HL-60 (cell line): ENCODE results near the gene DGKI.

Experiments
- DNase-seq, 2 experiments: peaks; one replicate each; pipeline ENCODE4 v3.0.0-alpha.2; 2010 to 2020; ENCODE audit warnings: low read depth in 1 of 2, low spot score in 1 of 2
- H3K27ac ChIP-seq: fragments of 250-450 bp; sonication (Bioruptor Pico); replicated peaks from 2 replicates; pipeline ENCODE4 v1.5.1; 2020; ENCODE audit warnings: mild to moderate bottlenecking, moderate library complexity
- H3K27me3 ChIP-seq: fragments of 250-450 bp; sonication (Bioruptor Pico); 2 replicates; pipeline ENCODE4 v1.5.1; 2021; ENCODE audit warnings: mild to moderate bottlenecking, moderate library complexity; ENCODE audit not compliant: insufficient read depth, poor library complexity, severe bottlenecking
- H3K4me3 ChIP-seq: replicated peaks from 2 replicates; pipeline ENCODE4 v1.5.1; 2011; ENCODE audit warnings: mild to moderate bottlenecking, control low read depth, low read length; ENCODE audit not compliant: insufficient read depth
- GABPA ChIP-seq: IDR thresholded peaks from 2 replicates; pipeline ENCODE4 v1.6.1; 2012; ENCODE audit warnings: low read depth
- POLR2AphosphoS5 ChIP-seq: IDR thresholded peaks from 2 replicates; pipeline ENCODE4 v1.6.1; 2012; ENCODE audit warnings: low read depth
- REST ChIP-seq: IDR thresholded peaks from 2 replicates; pipeline ENCODE4 v1.6.1; 2012; ENCODE audit warnings: low read depth; ENCODE audit not compliant: insufficient replicate concordance
- SPI1 ChIP-seq: IDR thresholded peaks from 2 replicates; pipeline ENCODE4 v1.6.1; 2012; ENCODE audit warnings: low read depth, mild to moderate bottlenecking, borderline replicate concordance
- TF ChIP-seq, protein P1 (sequence below): IDR thresholded peaks from one replicate; pipeline ENCODE4 v1.5.1; 2011; ENCODE audit warnings: low read length, control low read depth, inconsistent platforms; ENCODE audit not compliant: insufficient read depth

Gene DGKI

GRCh38 chr7:137704723-137705122 is 142.1 kb downstream of the DGKI start:
- no peaks in the 10 kb centered on the region for H3K27me3 ChIP-seq
- no peak overlapping the region for H3K27ac ChIP-seq
- DNase-seq, result no peak
- no peak overlapping the region for H3K4me3 ChIP-seq
- TF ChIP-seq POLR2AphosphoS5 (no peak), GABPA (no peak), REST (no peak), SPI1 (no peak)
- TF ChIP-seq, protein P1, sequence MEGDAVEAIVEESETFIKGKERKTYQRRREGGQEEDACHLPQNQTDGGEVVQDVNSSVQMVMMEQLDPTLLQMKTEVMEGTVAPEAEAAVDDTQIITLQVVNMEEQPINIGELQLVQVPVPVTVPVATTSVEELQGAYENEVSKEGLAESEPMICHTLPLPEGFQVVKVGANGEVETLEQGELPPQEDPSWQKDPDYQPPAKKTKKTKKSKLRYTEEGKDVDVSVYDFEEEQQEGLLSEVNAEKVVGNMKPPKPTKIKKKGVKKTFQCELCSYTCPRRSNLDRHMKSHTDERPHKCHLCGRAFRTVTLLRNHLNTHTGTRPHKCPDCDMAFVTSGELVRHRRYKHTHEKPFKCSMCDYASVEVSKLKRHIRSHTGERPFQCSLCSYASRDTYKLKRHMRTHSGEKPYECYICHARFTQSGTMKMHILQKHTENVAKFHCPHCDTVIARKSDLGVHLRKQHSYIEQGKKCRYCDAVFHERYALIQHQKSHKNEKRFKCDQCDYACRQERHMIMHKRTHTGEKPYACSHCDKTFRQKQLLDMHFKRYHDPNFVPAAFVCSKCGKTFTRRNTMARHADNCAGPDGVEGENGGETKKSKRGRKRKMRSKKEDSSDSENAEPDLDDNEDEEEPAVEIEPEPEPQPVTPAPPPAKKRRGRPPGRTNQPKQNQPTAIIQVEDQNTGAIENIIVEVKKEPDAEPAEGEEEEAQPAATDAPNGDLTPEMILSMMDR, result no peak

DNA sequence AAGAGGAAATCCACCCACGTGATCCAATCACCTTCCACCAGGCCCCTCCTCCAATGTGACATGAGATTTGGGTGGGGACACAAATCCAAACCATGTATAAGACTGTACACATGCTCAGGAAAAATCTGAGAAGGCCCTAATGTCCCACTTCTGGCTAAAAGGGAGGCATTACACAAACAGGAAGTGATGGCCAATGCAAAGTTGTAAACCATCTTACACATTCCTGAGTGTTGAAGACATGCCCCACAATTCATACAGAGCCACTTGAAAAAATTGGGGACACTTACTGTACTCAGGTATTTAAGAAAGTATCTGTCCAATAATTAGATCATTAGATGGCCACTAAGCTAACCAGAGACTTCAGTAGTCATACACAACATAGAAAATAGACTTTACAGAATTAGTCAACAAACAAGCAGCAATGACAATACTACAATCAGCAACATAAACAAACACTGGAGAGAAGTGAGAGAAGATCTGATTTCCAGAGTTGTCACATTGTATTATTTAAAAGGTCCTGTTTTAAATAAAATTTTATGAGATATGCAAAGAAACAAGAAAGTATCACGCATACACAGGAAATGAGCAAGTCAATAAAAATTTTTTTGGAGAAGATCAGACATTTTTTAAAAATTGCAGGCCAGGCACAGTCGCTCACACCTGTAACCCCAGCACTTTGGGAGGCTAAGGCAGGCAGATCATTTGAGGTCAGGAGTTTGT is 143.3 kb downstream of the DGKI start:
- Histone ChIP-seq H3K4me3 (no peak overlapping the region), H3K27me3 (no peaks in the 10 kb centered on the region), H3K27ac (no peak overlapping the region)
- no peak for DNase-seq
- TF ChIP-seq POLR2AphosphoS5 (no peak), SPI1 (no peak), GABPA (no peak), REST (no peak)
- TF ChIP-seq, protein P1, result no peak

DNA sequence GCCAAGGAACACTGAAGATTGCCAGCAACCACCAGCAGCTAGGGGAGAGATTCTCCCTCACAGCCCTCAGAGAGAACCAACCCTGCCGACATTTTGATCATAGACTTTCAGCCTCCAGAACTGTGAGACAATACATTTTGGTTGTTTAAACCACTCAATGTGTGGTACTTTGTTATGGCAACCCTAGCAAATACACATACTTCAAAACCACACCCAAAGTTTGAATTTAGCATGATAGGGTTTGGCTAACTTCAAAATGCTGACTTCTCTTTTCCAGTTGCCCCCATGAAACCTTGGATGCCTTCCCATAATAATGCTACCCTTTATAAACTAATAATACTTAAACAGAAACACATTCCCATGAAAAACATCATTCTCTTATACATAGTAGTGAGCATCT is 149.8 kb downstream of the DGKI start:
- TF ChIP-seq POLR2AphosphoS5 (no peak), GABPA (no peak), REST (no peak), SPI1 (no peak)
- TF ChIP-seq, protein P1, result no peak
- Histone ChIP-seq H3K4me3 (no peak overlapping the region), H3K27me3 (no peaks in the 10 kb centered on the region), H3K27ac (no peak overlapping the region)
- DNase-seq, result no peak
